ENCODE measurements around the gene KLF5.
A peak's percentile ranks its signal among the peaks of the same experiment; 100 is the strongest.
"Not testable (repeated sequence)": the region's sequence is repeated elsewhere in the genome, so short reads cannot be mapped to it uniquely, and the experiment has no call there.

The KLF5 gene

DNA sequence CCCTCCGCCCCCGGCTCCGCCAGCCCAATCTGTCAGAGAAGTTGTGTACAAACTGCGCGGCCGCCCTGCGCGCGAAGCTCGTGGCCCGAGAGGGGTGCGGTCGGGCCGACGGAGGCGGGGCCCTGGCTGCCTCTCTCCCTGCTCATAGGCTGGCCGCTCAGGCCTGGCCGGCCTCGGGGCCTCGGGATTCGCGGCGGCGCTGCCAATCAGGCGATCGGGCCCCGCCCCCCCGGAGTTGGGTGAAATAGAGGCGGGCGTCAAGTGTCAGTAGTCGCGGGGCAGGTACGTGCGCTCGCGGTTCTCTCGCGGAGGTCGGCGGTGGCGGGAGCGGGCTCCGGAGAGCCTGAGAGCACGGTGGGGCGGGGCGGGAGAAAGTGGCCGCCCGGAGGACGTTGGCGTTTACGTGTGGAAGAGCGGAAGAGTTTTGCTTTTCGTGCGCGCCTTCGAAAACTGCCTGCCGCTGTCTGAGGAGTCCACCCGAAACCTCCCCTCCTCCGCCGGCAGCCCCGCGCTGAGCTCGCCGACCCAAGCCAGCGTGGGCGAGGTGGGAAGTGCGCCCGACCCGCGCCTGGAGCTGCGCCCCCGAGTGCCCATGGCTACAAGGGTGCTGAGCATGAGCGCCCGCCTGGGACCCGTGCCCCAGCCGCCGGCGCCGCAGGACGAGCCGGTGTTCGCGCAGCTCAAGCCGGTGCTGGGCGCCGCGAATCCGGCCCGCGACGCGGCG lies at the start of gene KLF5:
Gene KLF5 (plus strand): TSS at position 270 of the 724 bp plus-strand sequence. CDS start 323 bp downstream, at position 593.
- peak; percentile 77 to 88 (median 87) for DNase-seq (ENCODE audit: low read depth in 2 of 3, low spot score in 2 of 3)

GRCh38 chr13:73011751-73012150 lies 47.1 kb upstream of the KLF5 start:
- no peak for DNase-seq (ENCODE audit: low read depth in 2 of 3, low spot score in 2 of 3)

DNA sequence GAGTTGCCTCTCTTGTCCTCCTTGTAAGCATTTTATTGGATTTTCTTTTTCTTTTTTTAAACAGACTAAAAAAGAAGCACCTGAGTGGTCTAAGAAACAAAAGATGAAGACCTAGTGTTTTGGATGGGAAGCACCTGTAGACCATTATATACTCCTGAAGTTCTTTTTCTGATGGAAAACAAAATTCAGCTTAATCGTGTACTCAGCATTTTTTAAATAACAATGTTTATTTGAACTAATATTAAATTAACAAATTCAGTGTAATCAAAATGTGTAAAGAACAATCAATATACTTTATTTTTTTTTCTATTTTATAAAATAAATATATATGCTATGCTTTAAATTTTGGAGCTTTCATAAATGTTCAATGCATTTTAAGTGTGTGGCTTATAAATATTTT lies 43.0 kb upstream of the KLF5 start:
- no peak for DNase-seq (ENCODE audit: low read depth in 2 of 3, low spot score in 2 of 3)

DNA sequence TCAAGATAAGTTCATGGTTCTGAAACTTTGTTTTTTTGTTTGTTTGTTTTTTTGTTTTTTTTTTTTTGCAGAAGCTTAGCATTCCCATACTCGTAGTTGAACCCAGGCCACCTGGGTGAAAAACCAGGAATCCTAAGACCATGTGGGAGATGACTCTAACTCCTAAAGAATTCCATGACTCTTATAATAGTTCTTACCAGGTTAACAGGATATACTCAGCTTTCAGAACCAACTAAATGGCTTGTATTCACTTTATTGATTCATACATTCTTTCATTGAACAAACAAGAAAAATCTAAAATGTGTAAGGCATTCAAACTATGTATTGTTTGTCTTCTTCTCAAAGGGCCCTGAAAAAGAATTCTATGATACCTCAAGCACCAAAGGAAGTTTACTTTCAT lies 40.5 kb upstream of the KLF5 start:
- no peak for DNase-seq (ENCODE audit: low read depth in 2 of 3, low spot score in 2 of 3)

DNA sequence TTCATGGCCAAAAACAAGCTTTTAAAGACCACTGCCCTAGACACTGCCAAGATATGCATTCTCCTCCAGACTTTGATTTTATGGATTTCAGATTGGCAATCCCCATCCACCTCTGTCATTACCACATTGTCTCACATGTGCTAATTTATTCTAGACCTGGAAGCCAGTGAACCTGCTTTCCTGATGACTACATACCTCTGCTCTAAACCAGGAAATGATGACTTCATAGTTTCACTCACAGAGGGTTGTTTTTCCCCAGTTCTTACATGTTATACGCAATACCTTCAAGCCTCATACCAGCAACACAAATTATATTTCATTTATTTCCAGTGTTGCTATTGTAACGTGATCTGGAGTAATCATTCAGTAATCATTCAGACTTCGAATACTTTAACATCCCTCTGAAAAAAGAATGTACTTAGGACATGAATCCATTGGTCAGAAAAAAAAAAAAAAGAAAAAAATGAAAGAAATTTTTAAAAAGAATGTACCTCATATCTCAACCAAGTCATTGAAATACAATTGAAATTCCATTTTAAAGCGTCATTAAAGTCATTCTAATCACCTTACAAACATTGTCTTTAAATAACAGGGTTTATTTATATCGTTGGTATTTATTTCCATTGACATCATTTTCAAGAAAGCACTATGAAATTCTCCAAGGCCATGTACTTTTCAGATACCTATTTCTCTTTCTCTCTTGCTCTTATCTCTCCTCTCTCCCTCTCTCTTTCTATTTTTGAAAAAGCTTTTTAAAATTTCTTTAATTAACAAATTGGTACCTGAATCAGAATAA lies 33.4 kb upstream of the KLF5 start:
- DNase-seq (ENCODE audit: low read depth in 2 of 3, low spot score in 2 of 3): no peak

GRCh38 chr13:73034901-73035300 lies 23.9 kb upstream of the KLF5 start:
- no peak for DNase-seq (ENCODE audit: low read depth in 2 of 3, low spot score in 2 of 3)

- DNase-seq (ENCODE audit: low read depth in 2 of 3, low spot score in 2 of 3): no peak
Measured at GRCh38 chr13:73035660-73036059, 23.1 kb upstream of the KLF5 start.

- no peak for DNase-seq (ENCODE audit: low read depth in 2 of 3, low spot score in 2 of 3)
Measured at GRCh38 chr13:73036566-73036965, 22.2 kb upstream of the KLF5 start.

GRCh38 chr13:73038064-73038463 lies 20.7 kb upstream of the KLF5 start:
- DNase-seq (ENCODE audit: low read depth in 2 of 3, low spot score in 2 of 3): no peak

DNA sequence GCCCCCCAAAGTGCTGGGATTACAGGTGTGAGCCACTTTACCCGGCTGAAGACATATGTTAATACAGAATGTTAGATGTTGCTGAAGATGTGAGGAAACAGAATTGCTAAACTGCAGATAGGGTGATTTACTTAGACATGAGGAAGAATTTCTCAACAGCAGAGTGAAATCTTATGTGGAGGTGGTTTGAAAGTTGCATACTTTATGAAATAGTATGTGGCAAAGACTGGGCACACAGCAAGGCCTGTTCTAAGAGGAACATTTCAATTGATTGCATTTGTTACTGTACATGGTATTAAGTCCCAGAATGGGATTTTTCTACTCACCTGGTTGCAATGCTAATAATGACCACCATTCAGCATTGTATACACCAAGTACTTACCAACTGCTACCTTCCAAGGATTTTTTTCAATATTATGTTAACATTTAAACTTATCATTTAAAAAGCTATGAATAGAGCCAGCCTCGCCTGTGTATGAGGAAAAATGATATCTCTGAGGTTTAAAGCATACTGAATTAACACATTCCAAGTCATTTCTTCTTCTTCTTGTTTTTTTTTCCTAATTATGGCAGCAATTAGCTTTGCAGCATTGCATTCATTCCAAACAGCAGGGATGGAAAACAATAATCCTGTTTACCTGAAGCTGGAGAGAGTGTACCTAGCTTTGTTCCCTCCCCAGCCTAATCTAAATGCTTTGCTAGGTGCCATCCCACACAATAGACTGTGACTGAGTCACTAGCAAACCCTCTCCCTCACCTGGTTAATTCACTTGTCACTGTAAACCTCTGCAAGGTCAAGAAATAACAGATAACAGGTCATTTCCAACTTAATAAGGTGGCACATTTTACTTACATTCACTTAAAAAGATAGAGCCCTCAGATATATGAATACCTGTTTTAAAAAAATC lies 19.4 kb upstream of the KLF5 start:
- DNase-seq (ENCODE audit: low read depth in 2 of 3, low spot score in 2 of 3): no peak

DNA sequence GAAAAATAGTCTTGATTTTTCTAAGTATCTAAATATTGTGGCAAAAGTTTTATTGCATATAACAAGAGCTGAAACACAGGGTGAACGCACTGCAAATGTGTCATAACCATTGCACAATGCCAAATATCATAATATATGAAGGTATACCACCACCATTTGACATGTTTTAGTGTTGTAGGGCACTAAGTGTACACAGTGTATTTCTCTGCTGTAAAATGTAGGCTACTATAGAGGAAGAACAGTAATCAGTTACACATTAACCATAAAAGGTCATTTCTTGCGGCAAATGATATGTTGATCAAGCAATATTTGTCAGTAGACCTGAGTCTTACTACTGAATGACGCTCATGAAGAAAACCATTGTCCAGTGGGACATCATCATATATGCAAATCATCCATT lies 18.3 kb upstream of the KLF5 start:
- no peak for DNase-seq (ENCODE audit: low read depth in 2 of 3, low spot score in 2 of 3)

DNA sequence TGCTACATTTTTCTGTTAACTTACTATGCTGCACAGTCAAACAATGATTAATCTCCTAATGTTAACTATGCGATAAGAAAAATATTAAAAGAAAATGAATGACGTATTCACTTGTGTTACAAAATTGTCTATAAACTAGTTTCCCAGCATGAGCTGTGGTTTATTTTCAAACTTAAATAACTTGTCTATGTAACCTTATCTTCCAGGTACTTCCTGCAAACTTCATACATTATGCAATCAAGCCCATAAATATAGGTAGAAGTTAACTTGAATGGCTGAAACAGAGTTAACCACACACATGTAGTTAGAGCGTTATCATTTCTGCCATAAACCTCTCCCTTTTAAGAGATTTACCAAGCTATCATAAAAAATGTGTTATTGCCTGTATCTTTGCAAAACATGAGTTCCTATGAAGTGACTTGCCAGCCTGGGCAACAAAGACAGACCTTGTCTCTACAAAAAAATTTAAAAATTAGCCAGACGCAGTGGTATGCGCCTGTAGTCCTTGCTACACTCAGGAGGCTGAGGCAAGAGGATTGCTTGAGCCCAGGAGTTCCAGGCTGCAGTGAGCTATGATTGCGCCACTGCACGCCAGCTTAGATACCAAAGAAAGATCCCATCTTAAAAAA lies 17.7 kb upstream of the KLF5 start:
- DNase-seq (ENCODE audit: low read depth in 2 of 3, low spot score in 2 of 3): no peak

DNA sequence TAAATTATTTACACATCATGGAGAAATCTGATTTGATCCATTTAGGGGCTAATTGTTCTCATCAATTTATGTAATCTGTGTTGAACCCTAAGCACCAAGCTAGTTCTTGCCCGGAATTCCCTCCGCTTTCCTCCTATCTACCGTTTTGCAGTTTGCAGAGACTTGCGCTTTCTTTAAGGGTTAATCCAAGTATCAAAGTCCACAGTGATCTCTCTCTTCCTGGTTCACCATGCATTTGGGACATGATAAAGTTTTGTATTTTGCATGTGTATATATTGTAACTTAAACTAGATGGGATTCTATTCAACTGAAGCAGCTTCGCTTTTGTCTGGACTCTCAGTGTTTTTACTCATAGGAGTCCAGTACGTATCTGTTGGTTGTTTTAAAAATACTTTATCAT lies 13.8 kb upstream of the KLF5 start:
- no peak for DNase-seq (ENCODE audit: low read depth in 2 of 3, low spot score in 2 of 3)

- DNase-seq (ENCODE audit: low read depth in 2 of 3, low spot score in 2 of 3): not testable (repeated sequence)
Measured at GRCh38 chr13:73048615-73049014, 10.2 kb upstream of the KLF5 start.

- no peak for DNase-seq (ENCODE audit: low read depth in 2 of 3, low spot score in 2 of 3)
Measured at GRCh38 chr13:73054712-73055111, 4.1 kb upstream of the KLF5 start.

GRCh38 chr13:73055813-73056564 lies 2.8 kb upstream of the KLF5 start:
- no peak for DNase-seq (ENCODE audit: low read depth in 2 of 3, low spot score in 2 of 3)

DNA sequence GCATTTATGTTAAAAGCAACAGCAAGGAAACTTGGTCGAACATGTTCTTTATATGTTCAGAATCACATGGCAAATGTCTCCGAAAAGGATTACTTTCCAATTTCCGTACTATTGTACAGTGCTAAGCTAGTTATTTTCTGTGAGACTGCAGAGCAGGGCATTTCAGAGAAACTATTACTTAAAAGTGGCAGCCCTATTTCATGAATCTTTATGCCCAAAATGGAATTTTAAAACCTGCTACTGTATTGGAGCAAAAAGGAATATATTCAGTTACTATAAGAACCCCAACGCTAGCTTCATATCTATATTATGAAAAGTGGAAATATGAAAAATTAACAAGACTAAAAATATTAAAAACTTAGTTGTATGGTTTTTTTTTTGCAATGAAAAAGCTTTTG lies 2.2 kb upstream of the KLF5 start:
- no peak for DNase-seq (ENCODE audit: low read depth in 2 of 3, low spot score in 2 of 3)

- DNase-seq (ENCODE audit: low read depth in 2 of 3, low spot score in 2 of 3): no peak
Measured at GRCh38 chr13:73057284-73058063, 1.3 kb upstream of the KLF5 start.

- DNase-seq (ENCODE audit: low read depth in 2 of 3, low spot score in 2 of 3): no peak
Measured at GRCh38 chr13:73058064-73058313, 816 bp upstream of the KLF5 start.

- no peak for DNase-seq (ENCODE audit: low read depth in 2 of 3, low spot score in 2 of 3)
Measured at GRCh38 chr13:73058432-73058735, 421 bp upstream of the KLF5 start.
